CD4-positive, alpha-beta T cell treated with Interleukin-6 at 100 ng/mL for 8 hours (primary cell): ENCODE data around the gene IDS.

ENCODE experiments used
- DNase-seq: peaks from one replicate; pipeline ENCODE4 v3.0.0-alpha.2; 2020; ENCODE audit warnings: mixed read lengths, low spot score

The IDS gene

DNA sequence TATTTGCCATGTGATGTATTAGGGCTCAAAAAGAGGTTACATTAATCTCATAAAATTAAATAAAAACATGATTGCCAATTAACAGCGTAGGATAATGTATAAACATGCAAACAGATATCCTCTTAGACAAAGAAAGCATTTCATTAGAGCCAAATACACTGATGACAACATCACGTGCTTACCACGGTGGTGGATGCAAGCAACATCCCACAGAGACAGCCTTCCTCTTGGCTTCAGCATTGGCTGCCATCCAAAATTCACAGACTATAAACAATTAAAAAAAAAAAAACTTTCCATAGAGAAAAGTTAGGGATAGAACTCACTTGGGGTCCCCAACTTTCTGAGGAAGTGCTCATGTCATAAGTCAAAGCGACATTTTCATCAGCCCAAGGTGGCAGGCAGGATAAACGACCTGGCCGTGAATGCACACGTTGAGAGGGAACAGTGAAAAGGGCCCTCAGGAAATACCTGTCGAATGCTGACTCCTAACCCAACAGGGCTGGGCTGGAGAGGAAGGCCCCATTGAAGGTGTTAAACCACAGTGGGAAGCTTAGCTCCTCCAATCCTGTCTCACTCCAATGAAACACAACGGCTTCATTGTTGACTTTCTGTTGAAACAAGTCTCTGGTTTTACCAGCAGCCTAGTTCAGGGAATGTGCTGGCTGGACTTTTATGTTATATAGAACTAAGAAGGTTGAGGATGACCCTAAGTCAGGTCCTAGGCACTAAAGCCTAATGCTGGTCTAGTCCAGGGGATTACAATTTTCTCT lies 48.4 kb downstream of the IDS start:
- no peak for DNase-seq

- no peak for DNase-seq
Observed at GRCh38 chrX:149455934-149456333, 49.2 kb downstream of the IDS start.

DNA sequence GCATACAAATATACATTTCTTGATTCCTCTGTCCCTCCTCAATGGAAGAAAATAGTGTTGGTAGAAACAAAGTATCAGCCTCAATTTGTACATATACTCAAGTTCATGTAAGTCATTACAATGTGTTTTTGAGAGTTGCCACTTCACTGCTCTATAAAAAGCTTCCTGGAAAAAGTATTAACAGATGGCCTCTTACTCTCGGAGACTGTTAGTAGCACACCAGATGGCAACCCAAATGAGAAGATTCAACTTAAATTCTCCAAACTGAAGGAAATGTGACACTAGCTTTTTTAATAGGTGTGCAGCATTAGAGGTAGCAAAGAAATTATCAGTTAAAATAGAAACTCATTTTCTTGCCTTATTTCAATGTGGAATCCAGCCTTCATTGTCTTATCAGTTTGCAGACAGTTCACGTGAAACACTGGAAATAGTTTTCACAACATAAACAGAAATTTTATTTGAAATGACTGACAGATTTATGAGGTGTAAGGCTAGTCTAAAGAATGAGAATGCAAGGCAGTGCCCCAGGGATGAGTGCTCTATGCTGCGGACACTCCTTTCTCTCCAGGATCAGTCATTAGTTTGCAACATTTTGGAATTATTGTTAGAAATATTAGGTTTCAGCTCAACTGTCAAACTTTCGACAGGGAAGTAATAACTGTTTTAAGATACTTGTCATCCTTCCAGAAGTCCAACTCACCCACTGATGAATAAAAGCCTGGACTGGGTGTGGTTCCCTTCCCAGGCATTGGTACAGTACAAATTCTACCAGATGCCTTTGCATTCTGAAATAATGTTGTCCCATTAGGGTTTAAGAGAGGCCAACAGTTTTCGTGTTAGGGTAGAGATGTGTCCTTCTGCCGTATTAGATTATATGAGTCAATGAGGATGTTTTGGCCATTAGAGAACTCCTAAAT lies 50.9 kb downstream of the IDS start:
- no peak for DNase-seq

- DNase-seq = no peak
Observed at GRCh38 chrX:149453030-149453429, 52.1 kb downstream of the IDS start.

DNA sequence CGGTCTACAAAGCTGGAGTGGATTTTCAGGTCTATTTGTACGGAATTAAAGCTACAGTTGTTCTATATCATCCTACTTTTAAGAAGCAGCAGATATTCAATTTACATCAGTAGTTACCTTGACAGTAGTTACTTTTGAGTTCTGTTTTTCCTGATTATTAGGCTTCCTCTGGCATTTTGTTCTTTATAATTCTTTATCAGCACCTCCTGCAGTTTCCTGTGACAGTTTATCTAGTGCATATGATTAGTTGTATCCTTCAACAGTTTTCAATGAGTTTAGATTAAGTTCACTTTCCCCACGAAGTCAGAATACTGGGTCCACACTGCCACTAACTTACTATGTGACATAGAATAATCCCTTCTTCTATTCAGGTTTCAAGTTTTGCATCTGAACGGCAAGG lies 71.7 kb downstream of the IDS start:
- no peak for DNase-seq

DNA sequence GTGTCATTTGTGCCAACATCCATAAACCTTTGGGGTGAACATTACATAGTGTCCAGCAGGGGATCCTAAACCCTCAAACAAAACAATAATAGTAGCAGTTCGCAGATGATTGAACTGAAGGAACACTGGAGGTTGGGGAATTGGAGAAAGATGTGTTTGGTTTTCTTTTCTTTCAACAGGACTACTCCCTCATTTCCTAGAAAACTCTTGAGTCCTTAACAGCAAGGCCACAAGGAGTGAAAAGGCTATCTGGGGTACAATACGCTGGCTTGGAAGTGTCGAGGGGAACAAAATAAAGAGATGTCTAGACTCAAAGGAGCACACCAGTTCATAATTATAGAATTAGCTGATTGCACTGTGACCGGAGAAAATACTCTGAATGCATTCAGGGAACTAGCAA lies 72.1 kb downstream of the IDS start:
- no peak for DNase-seq
